GM21390 (cell line): ENCODE measurements around the gene CHCHD3.
A peak's percentile ranks its signal among the peaks of the same experiment; 100 is the strongest.

ENCODE experiments used
- ATAC-seq: cut with Tn5 transposase; IDR thresholded peaks from one replicate; pipeline ENCODE4 v1.9.1; 2021; ENCODE audit not compliant: unreplicated experiment

Gene CHCHD3

DNA sequence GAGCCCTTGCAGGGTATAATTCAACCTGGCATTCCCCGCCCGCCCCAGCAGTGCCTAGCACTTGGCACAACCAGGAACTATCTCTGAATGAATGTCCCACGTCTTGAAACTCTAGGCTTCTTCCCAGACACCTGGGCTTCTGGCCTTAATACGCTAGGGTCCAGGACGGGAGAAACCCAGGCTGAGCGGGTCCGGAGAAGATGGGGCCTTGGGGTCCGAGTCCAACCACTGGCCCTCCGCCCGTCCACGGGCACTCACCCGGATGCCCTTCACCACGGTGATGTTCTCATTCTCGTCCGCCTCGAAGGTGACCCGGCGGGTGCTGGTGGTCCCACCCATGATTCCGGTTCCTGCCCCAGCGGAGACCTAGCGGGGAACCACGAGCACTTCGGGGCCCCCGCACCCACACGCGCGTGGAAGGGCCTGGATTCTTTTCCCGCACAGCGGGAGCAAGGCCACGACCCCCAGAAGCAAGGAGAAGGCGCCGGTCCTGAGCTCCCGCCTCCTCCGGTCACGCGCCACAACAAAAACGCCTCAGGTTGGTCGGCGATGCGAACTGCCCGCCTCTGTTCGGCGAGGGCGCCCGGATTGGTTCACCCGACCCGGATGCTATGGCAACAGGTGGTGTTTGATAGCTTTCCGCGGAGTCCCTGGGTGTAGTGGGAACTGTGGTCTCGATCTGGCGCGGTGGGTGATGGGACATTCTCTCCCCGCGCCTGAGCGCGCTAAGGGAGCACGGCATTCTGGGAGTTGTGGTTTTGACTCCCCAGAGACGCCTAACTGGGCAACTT is at the start of gene CHCHD3:
Gene CHCHD3 (minus strand): TSS at position 492 of the 791 bp plus-strand sequence. CDS start 153 bp downstream, at position 339.
- peak; percentile 100 for ATAC-seq

DNA sequence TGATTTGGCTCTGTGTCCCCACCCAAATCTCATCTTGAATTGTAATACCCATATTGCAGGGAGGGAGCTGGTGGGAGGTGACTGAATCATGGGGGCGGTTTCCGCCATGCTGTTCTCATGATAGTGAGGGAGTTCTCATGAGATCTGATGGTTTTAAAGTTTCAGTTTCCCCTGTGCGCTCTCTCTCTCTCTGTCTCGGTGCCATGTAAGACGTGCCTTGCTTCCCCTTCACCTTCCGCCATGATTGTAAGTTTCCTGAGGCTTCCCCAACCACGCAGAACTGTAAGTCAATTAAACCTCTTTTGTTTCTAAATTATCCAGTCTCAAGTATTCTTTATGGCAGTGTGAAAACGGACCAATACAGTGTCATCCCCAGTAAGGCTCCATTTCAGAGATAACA is 48.3 kb upstream of the CHCHD3 start:
- no peak for ATAC-seq

DNA sequence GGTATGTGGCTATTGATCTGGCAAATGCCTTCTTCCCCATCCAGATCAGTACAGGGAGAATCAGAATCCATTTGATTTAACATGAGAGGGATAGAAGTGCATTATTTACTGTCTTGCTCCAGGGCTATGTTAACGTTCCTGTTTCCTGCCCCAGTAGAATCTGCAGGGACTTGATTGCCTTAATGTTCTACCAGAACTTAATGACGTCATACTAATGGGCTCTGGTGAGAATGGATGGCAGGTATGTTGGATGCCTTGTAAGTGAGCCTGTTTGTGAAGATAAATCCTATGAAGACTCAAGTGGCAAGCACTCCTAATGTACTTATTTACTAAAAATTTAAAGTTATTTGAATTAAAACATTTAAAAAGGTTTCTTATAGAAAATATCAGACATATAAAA is 44.5 kb upstream of the CHCHD3 start:
- no peak for ATAC-seq

DNA sequence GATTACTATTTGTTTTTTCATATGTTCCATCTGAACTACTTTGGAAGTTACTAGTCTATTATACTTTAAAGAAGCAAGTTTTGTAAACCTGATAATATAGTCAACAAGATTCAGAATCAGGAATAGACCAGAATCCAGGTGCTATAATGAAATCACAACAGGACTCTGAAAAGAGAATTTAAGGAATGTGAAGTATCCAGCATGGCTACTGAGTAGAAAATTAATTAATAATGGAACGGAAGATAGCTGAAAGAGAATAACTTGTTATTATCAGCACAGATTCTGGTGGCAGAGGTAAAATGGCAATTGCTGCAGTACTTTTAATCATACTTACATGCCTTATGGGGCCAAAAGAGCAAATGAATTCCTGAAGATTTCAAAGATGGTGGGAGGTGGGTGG is 43.1 kb upstream of the CHCHD3 start:
- no peak for ATAC-seq

DNA sequence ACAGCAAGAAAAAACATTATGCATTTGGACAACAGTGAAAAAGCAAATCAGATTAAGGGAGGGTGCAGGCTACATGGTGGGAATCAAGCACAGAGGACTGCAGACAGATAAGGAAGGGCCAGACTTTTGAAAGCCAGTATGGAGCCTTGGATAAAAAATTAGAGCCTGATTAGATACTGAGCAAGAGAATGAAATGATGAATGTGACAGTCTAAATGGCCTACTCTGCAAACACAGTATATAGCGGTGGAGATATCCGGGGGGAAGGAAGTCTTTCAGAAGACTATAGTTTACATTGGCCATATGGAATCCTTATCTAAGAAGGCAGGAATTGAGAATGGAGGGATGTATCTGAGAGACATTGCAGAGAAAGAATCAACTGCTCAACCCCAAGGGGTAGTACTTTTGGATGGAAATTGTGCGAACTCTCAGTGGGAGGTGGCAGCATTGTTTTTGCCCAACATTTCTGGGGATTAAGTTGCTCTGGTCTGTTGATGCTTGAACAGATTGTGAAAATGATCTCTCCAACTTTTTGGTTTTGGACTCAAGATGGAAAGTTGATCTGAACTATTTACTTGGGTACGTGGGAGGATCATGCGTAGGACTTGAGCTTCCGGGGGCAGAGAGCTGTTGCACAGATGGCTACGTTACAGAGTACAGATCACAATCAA is 39.4 kb upstream of the CHCHD3 start:
- ATAC-seq: no peak

DNA sequence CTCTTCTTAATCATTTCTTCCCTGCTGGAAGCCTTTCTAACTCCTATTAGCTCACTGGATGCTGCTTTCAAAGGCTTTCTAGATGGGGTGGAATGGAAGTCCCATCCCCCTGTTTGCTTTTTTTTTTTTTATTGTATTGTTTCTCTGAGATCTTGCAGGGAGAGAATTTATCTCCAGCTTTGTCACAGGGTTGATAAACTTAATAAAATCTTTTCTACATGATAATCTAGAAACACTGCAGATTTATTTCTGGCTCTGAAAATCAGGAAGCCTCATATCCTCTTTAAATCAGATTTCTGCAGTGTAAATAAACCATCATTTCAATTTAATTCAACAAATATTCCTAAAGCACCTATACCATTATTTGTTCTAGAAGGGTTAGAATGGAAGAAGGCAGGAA is 37.2 kb upstream of the CHCHD3 start:
- no peak for ATAC-seq

DNA sequence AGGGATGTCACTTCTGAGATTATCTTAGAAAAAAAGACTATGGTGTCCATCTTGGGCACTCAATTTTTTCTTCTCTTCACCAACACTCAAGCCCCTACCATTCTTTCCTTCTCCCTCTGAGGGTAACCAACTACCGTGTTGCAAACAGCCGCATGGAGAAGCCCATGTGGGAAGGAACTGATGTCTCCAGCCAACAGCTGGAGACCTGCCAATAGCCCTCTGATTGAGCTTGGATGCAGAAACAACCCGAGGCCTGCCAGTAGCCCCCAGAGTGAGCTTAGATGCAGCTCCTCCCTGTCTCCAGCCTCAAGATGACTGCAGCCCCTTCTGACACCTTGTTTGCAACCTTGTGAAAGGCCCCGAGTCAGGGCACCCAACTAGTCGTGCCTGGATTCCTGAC is 36.4 kb upstream of the CHCHD3 start:
- no peak for ATAC-seq

DNA sequence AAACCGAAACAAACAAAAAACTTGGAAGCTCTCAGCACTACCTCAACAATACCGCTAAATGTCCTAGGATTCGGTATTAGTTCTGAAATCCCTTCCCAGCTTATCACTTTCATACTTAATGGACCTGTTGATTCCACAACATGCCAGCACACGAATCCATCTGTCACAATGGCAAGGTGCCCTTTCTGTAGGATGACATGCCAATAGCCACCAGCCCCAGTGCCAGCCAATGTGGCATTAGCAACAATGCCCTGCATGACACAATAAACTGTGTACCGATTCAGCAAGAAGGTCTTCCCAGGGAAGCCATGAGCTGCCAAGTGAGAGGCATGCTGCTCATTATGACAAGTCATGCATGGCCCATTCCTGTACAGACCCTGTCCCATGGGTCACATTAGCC is 35.6 kb upstream of the CHCHD3 start:
- ATAC-seq: no peak

DNA sequence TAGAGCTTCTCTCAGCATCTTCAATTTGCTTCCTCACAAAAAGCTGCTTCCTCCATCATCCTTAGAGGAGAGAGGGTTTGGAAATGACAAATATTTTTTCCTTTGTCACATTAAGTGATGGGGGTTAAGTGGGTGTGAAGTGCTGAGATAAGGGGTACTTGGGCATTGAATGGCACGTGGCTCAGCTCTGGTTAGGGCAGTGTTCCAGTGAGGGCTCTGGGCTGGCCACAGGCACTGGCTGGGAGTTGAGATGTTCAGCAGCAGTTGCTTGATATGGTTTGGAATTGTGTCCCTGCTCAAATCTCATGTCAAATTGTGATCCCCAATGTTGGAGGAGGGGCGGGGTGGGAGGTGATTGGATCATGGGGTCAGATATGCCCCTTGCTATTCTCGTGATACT is 33.7 kb upstream of the CHCHD3 start:
- no peak for ATAC-seq

DNA sequence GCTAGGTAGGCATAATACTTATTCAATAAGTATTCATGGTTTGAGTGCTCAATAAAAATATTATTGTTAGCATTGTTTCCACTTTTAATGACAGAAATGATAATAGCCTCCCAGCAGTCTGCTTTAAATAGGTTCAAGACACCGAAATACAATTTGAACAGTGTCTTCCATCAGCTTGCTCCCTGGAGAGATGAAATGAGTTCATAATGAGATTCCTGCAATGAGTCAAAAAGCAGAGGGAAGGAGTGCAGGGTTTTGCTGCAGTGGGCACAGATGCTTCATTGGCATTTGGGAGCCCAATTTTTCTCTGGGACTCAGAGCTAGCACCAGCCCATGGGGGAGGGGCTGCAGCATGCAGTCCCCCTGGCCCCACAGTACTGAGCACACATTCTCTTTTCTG is 32.6 kb upstream of the CHCHD3 start:
- ATAC-seq: no peak

DNA sequence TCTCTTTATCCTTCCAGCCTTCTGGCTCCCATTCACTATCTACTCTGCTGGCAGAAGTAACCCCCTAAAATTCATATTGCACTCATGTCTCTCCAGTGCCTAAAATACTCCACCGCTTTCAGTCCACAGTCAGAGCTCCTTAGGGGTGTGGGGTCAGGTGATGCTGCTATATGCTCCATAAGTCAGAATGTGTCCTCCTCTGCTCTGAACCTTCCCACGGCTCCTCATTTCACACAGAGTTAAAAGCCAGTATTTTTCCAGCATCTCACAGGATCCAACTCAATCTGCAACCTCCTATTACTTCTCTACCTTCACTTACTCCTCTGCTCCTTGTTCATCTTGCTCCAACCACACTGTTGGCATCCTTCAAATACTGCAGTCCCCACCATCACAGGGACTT is 31.1 kb upstream of the CHCHD3 start:
- ATAC-seq: no peak

DNA sequence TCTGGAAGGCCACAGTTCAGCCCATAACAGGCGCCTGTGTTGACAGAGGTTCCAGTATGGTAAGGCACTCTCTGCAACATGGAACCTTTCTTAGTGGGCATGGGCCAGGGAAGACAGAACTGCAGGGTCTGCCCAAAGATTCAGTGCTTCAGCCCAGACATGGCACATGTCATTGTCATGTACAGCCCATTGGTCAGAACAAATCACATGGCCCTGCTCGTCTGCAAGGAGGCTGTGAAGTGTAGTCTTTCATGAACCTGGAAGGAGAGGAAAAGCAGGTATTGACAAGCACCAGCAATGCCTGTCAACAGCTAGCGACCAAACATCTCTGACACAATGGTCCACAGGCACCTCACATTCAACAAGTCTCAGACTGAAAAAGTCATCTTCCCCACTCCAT is 30.4 kb upstream of the CHCHD3 start:
- ATAC-seq: no peak

DNA sequence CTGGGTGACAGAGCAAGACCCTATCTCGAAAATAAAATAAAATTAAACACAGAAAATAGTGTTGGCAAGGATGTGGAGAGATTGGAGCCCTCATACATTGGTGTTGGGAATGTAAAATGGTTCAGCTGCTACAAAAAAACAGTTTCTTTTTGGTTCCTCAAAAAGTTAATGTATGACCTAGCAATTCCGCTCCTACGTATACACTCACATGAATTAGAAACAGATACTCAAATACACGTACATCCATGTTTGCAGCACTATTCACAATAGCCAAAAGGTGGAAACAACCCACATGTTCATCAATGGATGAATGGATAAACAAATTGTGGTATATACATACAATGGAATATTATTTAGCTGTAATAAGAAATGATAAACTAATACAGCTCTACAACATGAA is 28.4 kb upstream of the CHCHD3 start:
- no peak for ATAC-seq

DNA sequence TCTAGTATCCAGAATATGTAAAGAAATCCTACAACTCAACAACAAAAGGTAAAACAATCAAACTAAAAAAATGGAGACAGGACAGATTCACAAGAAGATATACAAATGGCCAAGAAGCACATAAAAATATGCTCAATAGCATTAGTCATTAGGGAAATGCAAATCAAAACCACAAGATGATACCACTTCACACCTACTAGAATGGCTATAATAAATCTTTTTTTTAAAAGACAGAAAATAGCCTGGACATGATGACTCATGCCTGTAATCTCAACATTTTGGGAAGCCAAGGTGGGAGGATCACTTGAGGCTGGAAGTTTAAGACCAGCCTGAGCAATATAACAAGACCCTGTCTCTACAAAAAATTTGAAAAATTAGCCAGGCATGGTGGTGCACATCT is 27.9 kb upstream of the CHCHD3 start:
- ATAC-seq: no peak

DNA sequence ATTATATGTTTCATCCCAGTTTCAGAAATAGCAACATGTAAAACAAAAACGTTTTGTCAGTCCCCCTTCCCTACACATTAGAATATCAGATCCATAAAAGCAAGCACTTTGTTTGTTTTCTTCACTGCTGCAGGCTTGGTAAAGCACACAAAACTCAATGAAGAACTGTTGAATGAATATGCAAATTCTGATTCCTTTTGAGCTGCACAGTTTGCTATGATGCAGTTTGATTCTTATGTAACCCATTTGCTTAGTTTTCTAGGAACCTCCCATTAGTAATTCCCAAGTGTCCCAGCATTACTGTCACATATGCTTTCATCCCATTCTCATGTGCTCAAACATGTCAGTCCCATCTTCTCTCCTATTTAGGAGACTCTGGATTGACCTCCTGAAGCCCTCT is 26.1 kb upstream of the CHCHD3 start:
- no peak for ATAC-seq

DNA sequence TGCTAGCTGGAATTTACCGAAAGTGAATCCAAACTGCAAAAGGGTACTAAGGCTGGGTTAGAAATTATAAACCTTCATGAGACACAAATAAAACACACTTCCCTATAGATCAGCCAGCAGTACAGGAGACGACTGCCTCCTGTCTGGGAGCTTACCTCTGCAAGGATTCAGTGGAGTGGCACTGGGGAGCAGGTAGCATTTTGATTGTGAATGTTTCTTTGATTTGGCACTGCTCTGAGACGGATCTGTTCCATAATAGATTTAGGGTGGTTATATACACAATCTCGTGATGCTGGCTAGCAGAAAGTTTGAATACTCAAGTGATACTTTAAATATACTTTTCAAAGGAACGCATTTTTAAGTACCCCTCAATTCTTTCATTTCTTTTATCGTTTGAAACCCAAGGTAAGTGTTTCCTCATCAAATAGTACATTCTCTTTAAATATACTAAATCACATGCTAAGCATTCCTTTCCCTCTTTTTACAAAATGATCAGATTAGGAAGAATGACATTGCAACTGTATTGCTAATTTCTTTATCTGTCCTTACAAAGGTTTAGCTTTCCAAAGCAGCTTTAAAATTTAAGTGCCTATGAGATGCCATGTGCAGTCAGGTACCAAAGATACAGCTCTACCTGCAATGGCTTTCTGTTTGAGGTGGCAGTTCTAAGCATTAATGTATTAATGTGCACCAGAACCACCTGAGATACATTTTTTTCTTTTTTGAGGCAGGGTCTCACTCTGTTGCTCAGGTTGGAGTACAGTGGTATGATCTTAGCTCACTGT is 20.6 kb upstream of the CHCHD3 start:
- ATAC-seq: no peak

DNA sequence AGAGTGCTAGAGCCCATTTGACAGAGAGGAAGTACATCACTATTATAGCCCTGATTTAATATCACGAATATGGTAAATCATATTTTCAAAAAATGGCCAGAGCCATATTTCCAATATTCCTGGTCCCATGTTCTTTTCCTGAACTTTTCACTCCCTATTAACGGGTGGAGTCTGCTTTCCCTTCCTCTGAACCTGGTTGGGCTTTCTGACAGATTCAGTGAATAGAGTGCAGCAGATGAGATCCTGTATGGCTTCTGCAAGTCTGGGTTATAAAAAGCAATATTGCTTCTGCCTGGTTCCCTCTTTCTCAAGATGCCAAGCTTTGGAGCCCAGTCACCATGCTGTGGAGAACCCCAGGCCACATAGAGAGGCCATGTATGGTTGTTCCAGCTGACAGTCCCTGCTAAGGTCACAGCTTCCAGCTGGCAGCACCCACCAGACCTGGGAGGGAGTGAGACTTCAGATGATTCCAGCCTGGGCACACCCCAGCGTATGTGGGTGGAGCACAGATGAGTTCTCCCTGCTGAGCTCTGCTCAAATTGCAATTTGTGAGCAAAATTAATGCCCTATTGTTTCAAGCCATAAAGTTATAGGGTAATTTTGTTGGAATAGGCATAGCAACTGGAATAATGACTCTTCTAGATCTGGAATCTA is 17.9 kb upstream of the CHCHD3 start:
- ATAC-seq: no peak

DNA sequence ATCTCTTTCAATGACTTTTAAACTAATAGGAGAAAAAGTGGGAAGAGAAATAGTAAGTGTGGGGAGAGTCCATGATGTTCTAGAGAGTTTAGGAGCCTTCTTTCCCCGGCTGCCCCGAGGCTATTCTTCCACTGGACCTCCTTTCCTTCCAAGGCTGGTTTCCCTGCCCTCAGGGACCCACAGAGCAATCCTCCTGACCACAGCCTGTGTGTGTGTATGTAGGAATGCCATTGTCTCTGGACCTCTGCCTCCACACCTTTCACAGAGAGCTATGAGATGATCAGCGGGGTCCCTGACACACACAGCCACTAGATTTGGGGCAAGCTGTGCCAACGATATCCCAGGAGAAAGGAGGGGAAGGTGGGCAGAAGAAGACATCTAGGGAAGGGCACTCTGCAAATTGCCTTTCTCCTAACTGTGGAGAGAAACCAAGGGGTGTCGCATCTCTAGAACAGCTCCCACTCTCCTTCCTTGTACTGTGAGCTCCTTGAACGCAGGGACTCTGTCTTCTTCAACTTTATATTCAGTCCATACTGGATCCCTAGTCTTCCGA is 13.3 kb upstream of the CHCHD3 start:
- ATAC-seq: no peak

DNA sequence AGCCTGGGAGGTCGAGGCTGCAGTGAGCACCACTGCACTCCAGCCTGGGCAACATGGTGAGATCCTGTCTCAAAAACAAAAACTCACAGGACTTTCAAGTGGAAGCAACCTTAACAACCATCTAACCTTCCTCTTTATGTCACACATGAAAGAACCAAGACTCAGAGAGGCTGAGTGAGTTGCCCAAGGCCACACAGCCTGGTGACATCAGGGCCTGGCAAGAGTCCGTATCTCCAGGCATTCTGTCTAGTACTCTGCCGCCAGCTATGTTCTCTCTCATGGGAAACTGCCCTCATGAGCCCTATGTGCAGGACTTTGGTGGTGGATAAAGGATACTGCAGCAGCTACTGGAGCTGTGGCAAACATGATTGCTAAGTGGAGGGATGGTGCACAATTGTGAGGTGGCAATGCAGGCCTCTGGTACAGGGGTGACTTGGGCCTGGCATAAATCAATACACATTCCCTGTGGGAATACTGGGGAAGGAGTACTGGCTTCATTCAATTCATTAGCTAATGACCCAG is 10.1 kb upstream of the CHCHD3 start:
- ATAC-seq: no peak

DNA sequence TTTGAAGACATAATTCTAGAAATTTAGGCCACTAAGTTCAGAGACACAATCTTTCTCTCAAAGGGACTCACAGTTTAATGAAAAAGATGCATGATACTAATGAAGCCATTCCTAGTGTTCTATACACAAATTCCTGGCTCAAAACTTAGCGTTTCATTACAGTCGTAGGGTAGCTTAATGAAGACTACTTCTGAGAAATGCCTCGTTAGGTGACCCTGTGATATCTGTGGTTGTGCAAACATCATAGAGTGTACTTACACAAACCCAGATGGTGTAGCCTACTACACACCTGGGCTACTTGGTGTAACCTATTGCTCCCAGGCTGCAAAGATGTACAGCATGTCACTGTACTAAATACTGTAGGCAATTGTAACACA is 488 bp upstream of the CHCHD3 start:
- no peak for ATAC-seq

DNA sequence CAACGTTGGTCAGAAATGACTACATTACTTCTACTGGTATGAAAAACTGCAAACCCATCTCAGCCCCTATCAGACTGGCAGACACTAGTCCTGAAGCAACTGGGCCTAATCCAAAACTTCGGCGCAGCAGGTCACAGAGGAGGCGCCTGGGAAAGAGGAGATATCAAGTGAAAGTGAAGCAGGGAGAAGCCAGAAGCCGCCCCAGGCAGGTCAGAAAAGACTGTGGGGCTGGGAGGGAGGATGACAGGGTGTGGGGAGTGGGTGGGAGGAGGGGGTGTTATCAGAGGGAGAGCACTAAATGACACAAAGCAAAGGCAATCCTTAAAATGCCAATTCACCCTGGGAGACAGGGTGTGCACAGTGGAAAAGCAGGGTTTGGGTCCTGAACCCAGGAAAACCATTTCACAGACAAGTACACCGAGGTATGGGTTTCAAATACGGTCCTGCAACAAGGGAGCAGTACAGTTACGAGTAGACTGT is 731 bp downstream of the CHCHD3 start:
- ATAC-seq: no peak
